Mesendoderm (in vitro differentiated cells): ENCODE data around the gene COL6A1.

Experiments
- DNase-seq: peaks from one replicate; pipeline ENCODE4 v3.0.0; 2013
- H2AK5ac ChIP-seq: 2 replicates; pipeline ENCODE4 v1.6.1; 2013; ENCODE audit warnings: low read length, inconsistent platforms
- H2BK120ac ChIP-seq: 2 replicates; pipeline ENCODE4 v1.6.1; 2013; ENCODE audit warnings: low read depth, mild to moderate bottlenecking, low read length, moderate library complexity, mixed read lengths
- H2BK15ac ChIP-seq: replicated peaks from 2 replicates; pipeline ENCODE4 v1.6.1; 2013; ENCODE audit warnings: low read depth, mild to moderate bottlenecking, moderate library complexity
- H2BK5ac ChIP-seq: 2 replicates; pipeline ENCODE4 v1.6.1; 2013; ENCODE audit warnings: low read length, inconsistent platforms
- H3K18ac ChIP-seq: 2 replicates; pipeline ENCODE4 v1.6.1; 2013; ENCODE audit warnings: mild to moderate bottlenecking, low read length, mixed read lengths
- H3K23ac ChIP-seq: one replicate; pipeline ENCODE4 v1.6.1; 2013; ENCODE audit warnings: low read length
- H3K27ac ChIP-seq: 2 replicates; pipeline ENCODE4 v1.5.1; 2013; ENCODE audit warnings: low read depth, mild to moderate bottlenecking, inconsistent platforms, low read length, moderate library complexity
- H3K27me3 ChIP-seq: 2 replicates; pipeline ENCODE4 v1.6.1; 2013; ENCODE audit warnings: low read length, control low read depth, mild to moderate bottlenecking, inconsistent platforms; ENCODE audit not compliant: insufficient read depth, poor library complexity
- H3K36me3 ChIP-seq: 2 replicates; pipeline ENCODE4 v1.6.1; 2013; ENCODE audit warnings: low read length, inconsistent platforms; ENCODE audit not compliant: control insufficient read depth, insufficient read depth
- H3K4ac ChIP-seq: one replicate; pipeline ENCODE4 v1.6.1; 2013; ENCODE audit warnings: low read depth, mild to moderate bottlenecking, low read length, moderate library complexity
- H3K4me1 ChIP-seq: 2 replicates; pipeline ENCODE4 v1.6.1; 2013; ENCODE audit warnings: low read depth, low read length, inconsistent platforms; ENCODE audit not compliant: control insufficient read depth
- H3K4me2 ChIP-seq: 2 replicates; pipeline ENCODE4 v1.6.1; 2013; ENCODE audit warnings: low read length
- H3K4me3 ChIP-seq: 2 replicates; pipeline ENCODE4 v1.5.1; 2013; ENCODE audit warnings: mild to moderate bottlenecking, low read length
- H3K56ac ChIP-seq: one replicate; pipeline ENCODE4 v1.6.1; 2013; ENCODE audit warnings: low read length
- H3K79me1 ChIP-seq: 2 replicates; pipeline ENCODE4 v1.6.1; 2013; ENCODE audit warnings: low read length, inconsistent platforms
- H3K79me2 ChIP-seq: 2 replicates; pipeline ENCODE4 v1.6.1; 2013; ENCODE audit warnings: mild to moderate bottlenecking, low read length; ENCODE audit not compliant: control insufficient read depth, insufficient read depth
- H3K9ac ChIP-seq: 2 replicates; pipeline ENCODE4 v1.6.1; 2013; ENCODE audit warnings: low read length, inconsistent platforms
- H4K5ac ChIP-seq: one replicate; pipeline ENCODE4 v1.6.1; 2013; ENCODE audit warnings: low read length
- H4K8ac ChIP-seq: one replicate; pipeline ENCODE4 v1.6.1; 2013; ENCODE audit warnings: low read depth, mild to moderate bottlenecking, control low read depth, low read length, moderate library complexity
- WGBS: extraction: QIAGEN DNeasy Blood & Tissue Kit; methylation state at CpG from one replicate; pipeline ENCODE4 v1.1.7; 2013; ENCODE audit warnings: low lambda C conversion rate, missing lambda C conversion rate; ENCODE audit not compliant: insufficient coverage; ENCODE audit errors: extremely low coverage; 5-methylcytosine and 5-hydroxymethylcytosine counted together

The COL6A1 gene

DNA sequence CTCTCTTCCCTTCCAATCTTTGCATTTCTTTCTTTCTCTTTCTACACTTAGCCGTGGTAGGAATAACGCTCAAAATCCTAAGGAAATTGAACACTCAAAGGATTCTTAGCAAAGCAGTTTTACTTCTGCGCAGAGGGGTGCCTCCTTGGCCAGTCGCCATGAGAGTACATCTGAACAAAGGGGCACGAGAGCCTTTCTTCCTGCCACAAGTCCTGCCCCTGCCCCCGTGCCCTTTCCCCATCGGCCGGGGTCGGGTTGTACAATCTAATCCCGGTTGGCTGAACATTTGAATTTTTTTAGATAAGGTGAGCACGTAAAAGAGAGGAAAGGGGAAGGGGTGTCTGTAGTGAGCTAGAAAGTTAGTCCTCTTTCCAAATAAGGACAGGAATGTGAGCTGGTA lies 28.6 kb upstream of the COL6A1 start:
- H3K4ac ChIP-seq, result no peak overlapping the region
- no peak overlapping the region for H2AK5ac ChIP-seq
- no peak overlapping the region for H3K4me3 ChIP-seq
- H3K27me3 ChIP-seq, result no peaks in the 10 kb centered on the region
- no peak overlapping the region for H2BK5ac ChIP-seq
- no peaks in the 10 kb centered on the region for H3K79me2 ChIP-seq
- no peaks in the 10 kb centered on the region for H3K79me1 ChIP-seq
- no peaks in the 10 kb centered on the region for H3K4me1 ChIP-seq
- no peak overlapping the region for H3K18ac ChIP-seq
- no peak overlapping the region for H3K27ac ChIP-seq
- H3K36me3 ChIP-seq, result no peaks in the 10 kb centered on the region
- WGBS, result no CpG with 5 or more reads among the region's 11 CpGs
- no peak overlapping the region for H4K8ac ChIP-seq
- H3K23ac ChIP-seq, result no peak overlapping the region
- H3K9ac ChIP-seq, result no peak overlapping the region
- no peak overlapping the region for H2BK15ac ChIP-seq
- H3K56ac ChIP-seq, result no peak overlapping the region
- H4K5ac ChIP-seq, result no peak overlapping the region
- no peak overlapping the region for H2BK120ac ChIP-seq
- no peak overlapping the region for H3K4me2 ChIP-seq
- DNase-seq, result no peak

DNA sequence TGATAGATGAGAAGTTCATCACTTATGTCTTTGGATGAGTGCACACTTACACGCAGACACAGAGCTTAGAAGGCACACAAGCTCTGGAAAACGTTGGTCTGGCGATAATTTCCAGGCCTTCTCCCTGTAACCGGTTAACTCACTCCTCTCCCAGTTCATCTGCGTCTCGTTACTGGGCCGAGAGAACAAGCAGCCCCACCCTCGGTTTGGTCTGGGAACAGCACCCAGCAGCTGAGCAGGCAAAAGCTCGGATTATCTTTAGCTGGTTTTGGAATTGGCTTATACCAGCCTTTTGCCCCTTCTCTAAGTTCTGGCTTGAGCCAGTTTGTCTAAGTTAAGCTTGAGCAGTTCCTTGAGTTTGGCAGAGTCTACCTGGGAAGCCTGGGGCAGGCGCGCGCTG lies 27.3 kb upstream of the COL6A1 start:
- Histone ChIP-seq H3K4ac (no peak overlapping the region), H3K79me1 (no peaks in the 10 kb centered on the region), H3K56ac (no peak overlapping the region), H2BK15ac (no peak overlapping the region), H2AK5ac (no peak overlapping the region), H3K4me2 (no peak overlapping the region), H4K5ac (no peak overlapping the region), H3K4me1 (no peaks in the 10 kb centered on the region), H3K36me3 (no peaks in the 10 kb centered on the region), H2BK5ac (no peak overlapping the region), H3K4me3 (no peak overlapping the region), H3K27ac (no peak overlapping the region), H3K79me2 (no peaks in the 10 kb centered on the region), H2BK120ac (no peak overlapping the region), H4K8ac (no peak overlapping the region), H3K9ac (no peak overlapping the region), H3K27me3 (no peaks in the 10 kb centered on the region), H3K23ac (no peak overlapping the region), H3K18ac (no peak overlapping the region)
- no CpG with 5 or more reads among the region's 12 CpGs for WGBS
- peak; percentile 38 for DNase-seq

DNA sequence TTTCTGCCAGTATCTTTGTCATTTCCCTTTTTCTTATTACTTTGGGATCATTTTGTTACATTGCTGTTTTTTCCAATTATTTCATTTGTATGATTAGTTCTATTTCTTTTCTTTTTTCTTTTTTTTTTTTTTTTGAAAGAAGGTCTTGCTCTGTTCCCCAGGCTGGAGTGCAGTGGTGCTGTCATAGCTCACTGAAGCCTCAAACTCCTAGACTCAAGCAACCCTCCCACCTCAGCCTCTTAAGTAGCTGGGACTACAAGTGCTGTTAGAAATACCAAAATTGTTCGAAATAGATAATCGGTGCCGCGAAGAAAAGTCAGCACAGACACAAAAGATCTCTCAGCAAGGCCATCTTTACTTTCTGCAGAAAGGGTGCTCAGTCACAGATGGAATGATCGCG lies 26.6 kb upstream of the COL6A1 start:
- no peak overlapping the region for H3K4ac ChIP-seq
- no peak overlapping the region for H3K4me3 ChIP-seq
- H3K18ac ChIP-seq, result no peak overlapping the region
- H3K9ac ChIP-seq, result no peak overlapping the region
- no peak overlapping the region for H3K56ac ChIP-seq
- no peaks in the 10 kb centered on the region for H3K4me1 ChIP-seq
- no CpG with 5 or more reads among the region's 6 CpGs for WGBS
- no peak overlapping the region for H3K23ac ChIP-seq
- no peak overlapping the region for H3K4me2 ChIP-seq
- no peak overlapping the region for H4K8ac ChIP-seq
- H4K5ac ChIP-seq, result no peak overlapping the region
- no peak overlapping the region for H2BK120ac ChIP-seq
- no peaks in the 10 kb centered on the region for H3K36me3 ChIP-seq
- H3K79me1 ChIP-seq, result no peaks in the 10 kb centered on the region
- H2BK15ac ChIP-seq, result no peak overlapping the region
- no peak overlapping the region for H2AK5ac ChIP-seq
- no peaks in the 10 kb centered on the region for H3K27me3 ChIP-seq
- no peak overlapping the region for H2BK5ac ChIP-seq
- DNase-seq, result no peak
- no peak overlapping the region for H3K27ac ChIP-seq
- H3K79me2 ChIP-seq, result no peaks in the 10 kb centered on the region

DNA sequence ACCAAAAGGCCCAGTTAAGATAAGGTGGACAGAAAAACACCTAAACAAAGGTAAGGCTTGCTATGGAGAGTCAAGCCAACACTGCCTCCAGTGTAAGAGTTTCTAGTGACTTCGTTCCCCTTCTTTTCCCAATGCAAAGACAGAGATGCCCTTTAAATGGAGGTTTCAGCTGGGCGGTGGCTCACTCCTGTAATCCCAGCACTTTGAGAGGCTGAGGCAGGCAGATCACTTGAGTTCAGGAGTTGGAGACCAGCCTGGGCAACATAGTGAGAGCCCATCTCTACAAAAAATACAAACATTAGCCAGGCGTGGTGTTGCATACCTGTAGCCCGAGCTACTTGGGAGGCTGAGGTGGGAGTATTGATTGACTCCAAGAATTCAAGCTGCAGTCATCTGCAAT lies 24.0 kb upstream of the COL6A1 start:
- Histone ChIP-seq H3K79me1 (no peaks in the 10 kb centered on the region), H3K4me3 (no peak overlapping the region)

DNA sequence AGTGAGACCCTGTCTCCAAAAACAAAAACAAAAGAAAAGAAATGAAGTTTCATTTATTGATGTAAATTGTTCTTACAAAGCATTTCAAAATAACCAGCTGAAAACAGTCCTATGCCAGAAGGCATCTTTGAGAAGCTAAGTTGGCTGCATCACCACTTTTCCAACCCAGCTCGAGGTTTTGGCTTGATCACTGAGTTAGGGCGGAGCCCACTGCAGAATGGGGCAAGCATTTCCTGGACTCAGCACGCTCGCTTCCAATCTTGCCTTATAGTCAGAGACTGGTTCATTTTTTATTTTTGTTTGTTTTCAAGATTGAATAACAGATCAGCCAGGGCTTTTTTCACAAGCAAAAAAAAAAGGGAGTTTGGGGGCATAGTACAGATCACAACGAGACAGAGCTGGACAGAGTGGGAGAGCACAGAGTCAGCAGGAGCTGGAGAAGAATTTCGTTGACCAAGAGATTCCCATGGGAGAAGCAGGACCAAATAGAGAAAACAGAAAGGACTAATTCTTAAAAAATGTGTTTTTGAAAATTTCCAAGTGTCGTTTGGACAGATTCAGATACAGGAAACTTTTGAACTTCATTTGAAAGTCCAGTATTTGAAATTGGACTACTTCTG lies 23.5 kb upstream of the COL6A1 start:
- Histone ChIP-seq H4K5ac (no peak overlapping the region), H2BK5ac (no peak overlapping the region), H3K4me3 (no peak overlapping the region), H3K79me1 (no peaks in the 10 kb centered on the region), H3K27ac (no peak overlapping the region), H4K8ac (no peak overlapping the region), H3K4me2 (no peak overlapping the region), H3K18ac (no peak overlapping the region), H3K4me1 (no peaks in the 10 kb centered on the region), H3K79me2 (no peaks in the 10 kb centered on the region), H2AK5ac (no peak overlapping the region), H3K4ac (no peak overlapping the region), H2BK15ac (no peak overlapping the region), H2BK120ac (no peak overlapping the region), H3K56ac (no peak overlapping the region), H3K27me3 (no peaks in the 10 kb centered on the region), H3K36me3 (no peaks in the 10 kb centered on the region), H3K23ac (no peak overlapping the region), H3K9ac (no peak overlapping the region)
- DNase-seq, result no peak
- WGBS, result no CpG with 5 or more reads among the region's 7 CpGs

More for the DNA sequence above, 24.0 kb upstream of the COL6A1 start:
- no peak overlapping the region for H3K4ac ChIP-seq
- H4K8ac ChIP-seq, result no peak overlapping the region
- no peak overlapping the region for H4K5ac ChIP-seq
- no peak overlapping the region for H3K18ac ChIP-seq
- H3K23ac ChIP-seq, result no peak overlapping the region
- no peak overlapping the region for H2AK5ac ChIP-seq
- no peak overlapping the region for H3K4me2 ChIP-seq
- H3K36me3 ChIP-seq, result no peaks in the 10 kb centered on the region
- no peaks in the 10 kb centered on the region for H3K27me3 ChIP-seq
- H2BK5ac ChIP-seq, result no peak overlapping the region
- H2BK120ac ChIP-seq, result no peak overlapping the region
- no peak for DNase-seq
- H3K4me1 ChIP-seq, result no peaks in the 10 kb centered on the region
- WGBS, result no CpG with 5 or more reads among the region's 4 CpGs
- no peak overlapping the region for H3K9ac ChIP-seq
- no peaks in the 10 kb centered on the region for H3K79me2 ChIP-seq
- H3K27ac ChIP-seq, result no peak overlapping the region
- H2BK15ac ChIP-seq, result no peak overlapping the region
- H3K56ac ChIP-seq, result no peak overlapping the region

DNA sequence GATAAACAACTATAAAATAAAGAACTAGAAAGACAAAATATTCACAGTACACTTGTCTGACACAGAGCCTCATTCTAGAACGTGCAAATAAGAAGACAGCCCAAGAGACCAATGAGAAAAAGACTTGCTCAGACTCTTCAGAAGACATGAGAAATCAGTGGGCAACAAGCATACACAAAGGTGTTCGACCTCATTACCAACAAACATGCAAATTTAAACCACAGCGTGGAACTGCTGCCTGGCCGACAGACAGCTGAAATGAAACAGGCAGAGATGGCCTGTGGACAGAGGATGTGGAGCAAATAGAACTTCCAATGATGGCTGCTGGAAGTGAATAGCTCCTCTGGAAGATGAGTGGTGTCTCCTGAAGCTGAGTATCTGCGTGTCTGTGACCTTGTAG lies 22.4 kb upstream of the COL6A1 start:
- H3K23ac ChIP-seq, result no peak overlapping the region
- no peak overlapping the region for H3K4ac ChIP-seq
- H3K79me1 ChIP-seq, result no peaks in the 10 kb centered on the region
- H3K27ac ChIP-seq, result no peak overlapping the region
- DNase-seq, result no peak
- no peak overlapping the region for H4K8ac ChIP-seq
- no peaks in the 10 kb centered on the region for H3K27me3 ChIP-seq
- H3K79me2 ChIP-seq, result no peaks in the 10 kb centered on the region
- H4K5ac ChIP-seq, result no peak overlapping the region
- H3K4me2 ChIP-seq, result no peak overlapping the region
- no peak overlapping the region for H3K56ac ChIP-seq
- no peak overlapping the region for H3K18ac ChIP-seq
- H2AK5ac ChIP-seq, result no peak overlapping the region
- no peak overlapping the region for H3K4me3 ChIP-seq
- no peak overlapping the region for H2BK120ac ChIP-seq
- no peaks in the 10 kb centered on the region for H3K4me1 ChIP-seq
- no peak overlapping the region for H2BK15ac ChIP-seq
- H3K9ac ChIP-seq, result no peak overlapping the region
- WGBS, result no CpG with 5 or more reads among the region's 5 CpGs
- H3K36me3 ChIP-seq, result no peaks in the 10 kb centered on the region
- H2BK5ac ChIP-seq, result no peak overlapping the region
